SH-SY5Y (cell line): ENCODE measurements around the gene FAM170B.

Experiments used
- GATA2 ChIP-seq: IDR thresholded peaks from 2 replicates; pipeline ENCODE4 v1.6.1; 2011; ENCODE audit warnings: mild to moderate bottlenecking, low read depth, low read length
- GATA3 ChIP-seq: IDR thresholded peaks from 2 replicates; pipeline ENCODE4 v1.6.1; 2011; ENCODE audit warnings: low read depth, mild to moderate bottlenecking, low read length, moderate library complexity

DNA sequence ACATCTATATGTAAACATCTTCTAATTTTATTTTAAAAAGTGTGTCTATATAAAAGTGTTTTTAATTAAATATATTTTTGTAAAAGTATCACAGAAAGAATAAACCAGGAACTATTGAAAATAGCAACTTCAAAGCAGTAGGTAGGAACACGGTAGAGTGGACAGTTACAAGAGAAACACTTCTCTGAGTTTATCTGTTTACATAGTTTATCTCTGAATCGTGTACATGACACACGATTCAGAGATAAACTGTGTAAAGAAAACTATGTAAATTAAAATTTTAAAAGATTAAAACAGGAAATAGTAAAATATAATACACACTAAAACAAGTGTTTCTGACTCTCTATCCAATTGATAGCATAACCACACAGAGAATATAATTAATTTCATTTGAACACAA lies 25.1 kb upstream of the FAM170B start:
- no peak for TF ChIP-seq GATA3
- TF ChIP-seq GATA2, result no peak
